H9 (cell line): ENCODE measurements around the gene THRAP3. TPM values are rescaled to one million over a fixed set of nuclear protein-coding genes. Genes with fewer than 3 reads are reported as not detected.

Experiments used
- DNase-seq: peaks from one replicate; pipeline ENCODE4 v3.0.0-alpha.2; 2017
- H2AFZ ChIP-seq: one replicate; pipeline ENCODE4 v1.6.1; 2013; ENCODE audit warnings: mild to moderate bottlenecking, low read length, control low read depth, moderate library complexity
- H2AK5ac ChIP-seq: 2 replicates; pipeline ENCODE4 v1.6.1; 2013; ENCODE audit warnings: low read length, control low read depth, mixed read lengths; ENCODE audit not compliant: insufficient read length
- H2BK120ac ChIP-seq: one replicate; pipeline ENCODE4 v1.6.1; 2013; ENCODE audit warnings: low read depth, mild to moderate bottlenecking, low read length, control low read depth, inconsistent platforms; ENCODE audit not compliant: poor library complexity, severe bottlenecking
- H2BK12ac ChIP-seq: 2 replicates; pipeline ENCODE4 v1.6.1; 2013; ENCODE audit warnings: low read length, control low read depth, mixed read lengths, low read depth; ENCODE audit not compliant: insufficient read length
- H2BK15ac ChIP-seq: 2 replicates; pipeline ENCODE4 v1.6.1; 2013; ENCODE audit warnings: low read depth, low read length, control low read depth
- H2BK20ac ChIP-seq: one replicate; pipeline ENCODE4 v1.6.1; 2013; ENCODE audit warnings: low read depth, mild to moderate bottlenecking, low read length, control low read depth, inconsistent platforms; ENCODE audit not compliant: poor library complexity, severe bottlenecking
- H2BK5ac ChIP-seq: 2 replicates; pipeline ENCODE4 v1.6.1; 2013; ENCODE audit warnings: low read length, control low read depth, mixed read lengths; ENCODE audit not compliant: insufficient read length
- H3K14ac ChIP-seq: 2 replicates; pipeline ENCODE4 v1.6.1; 2013; ENCODE audit warnings: low read length, control low read depth; ENCODE audit not compliant: insufficient read depth
- H3K18ac ChIP-seq: 2 replicates; pipeline ENCODE4 v1.6.1; 2013; ENCODE audit warnings: low read depth, mild to moderate bottlenecking, mixed read lengths, low read length, control low read depth; ENCODE audit not compliant: insufficient read length
- H3K23ac ChIP-seq: 2 replicates; pipeline ENCODE4 v1.6.1; 2013; ENCODE audit warnings: low read length, control low read depth, mixed read lengths, low read depth; ENCODE audit not compliant: insufficient read length
- H3K23me2 ChIP-seq: 2 replicates; pipeline ENCODE4 v1.6.1; 2013; ENCODE audit warnings: low read depth, mild to moderate bottlenecking, mixed read lengths, low read length, control low read depth; ENCODE audit not compliant: insufficient read length, poor library complexity, severe bottlenecking
- H3K27ac ChIP-seq: 2 replicates; pipeline ENCODE4 v1.5.1; 2013; ENCODE audit warnings: low read length, control low read depth, mixed read lengths, low read depth; ENCODE audit not compliant: insufficient read length
- H3K27me3 ChIP-seq: 2 replicates; pipeline ENCODE4 v1.6.1; 2013; ENCODE audit warnings: low read length, control low read depth, inconsistent platforms; ENCODE audit not compliant: insufficient read depth
- H3K4ac ChIP-seq: 2 replicates; pipeline ENCODE4 v1.6.1; 2013; ENCODE audit warnings: low read depth, mild to moderate bottlenecking, control low read depth, inconsistent platforms, low read length, moderate library complexity
- H3K4me1 ChIP-seq: 2 replicates; pipeline ENCODE4 v1.6.1; 2013; ENCODE audit warnings: low read length, control low read depth, inconsistent platforms; ENCODE audit not compliant: insufficient read depth
- H3K4me2 ChIP-seq: 2 replicates; pipeline ENCODE4 v1.6.1; 2013; ENCODE audit warnings: low read length, control low read depth, mixed read lengths; ENCODE audit not compliant: insufficient read length, insufficient read depth
- H3K56ac ChIP-seq: 2 replicates; pipeline ENCODE4 v1.6.1; 2013; ENCODE audit warnings: low read depth, mild to moderate bottlenecking, mixed read lengths, low read length, control low read depth; ENCODE audit not compliant: insufficient read length
- H3K79me1 ChIP-seq: 2 replicates; pipeline ENCODE4 v1.6.1; 2013; ENCODE audit warnings: low read depth, mild to moderate bottlenecking, moderate library complexity, low read length, control low read depth, inconsistent platforms; ENCODE audit not compliant: insufficient read depth, poor library complexity, severe bottlenecking
- H3K79me2 ChIP-seq: 2 replicates; pipeline ENCODE4 v1.6.1; 2013; ENCODE audit warnings: low read length, control low read depth, inconsistent platforms; ENCODE audit not compliant: insufficient read depth
- H3K9ac ChIP-seq: 2 replicates; pipeline ENCODE4 v1.6.1; 2013; ENCODE audit warnings: low read length, control low read depth, mixed read lengths; ENCODE audit not compliant: insufficient read length; ENCODE audit errors: extremely low read depth
- H3K9me3 ChIP-seq: one replicate; pipeline ENCODE4 v1.6.1; 2013; ENCODE audit warnings: low read depth, low read length, inconsistent platforms; ENCODE audit not compliant: control insufficient read depth
- H3T11ph ChIP-seq: one replicate; pipeline ENCODE4 v1.6.1; 2013; ENCODE audit warnings: mild to moderate bottlenecking, low read length, control low read depth, inconsistent platforms
- H4K20me1 ChIP-seq: one replicate; pipeline ENCODE4 v1.6.1; 2013; ENCODE audit not compliant: control insufficient read depth, insufficient read length, insufficient read depth
- H4K5ac ChIP-seq: 2 replicates; pipeline ENCODE4 v1.6.1; 2013; ENCODE audit warnings: low read depth, mild to moderate bottlenecking, mixed read lengths, low read length, control low read depth; ENCODE audit not compliant: insufficient read length
- H4K8ac ChIP-seq: replicated peaks from 2 replicates; pipeline ENCODE4 v1.6.1; 2013; ENCODE audit warnings: low read length, control low read depth, mixed read lengths, low read depth; ENCODE audit not compliant: insufficient read length
- H4K91ac ChIP-seq: 2 replicates; pipeline ENCODE4 v1.6.1; 2013; ENCODE audit warnings: low read depth, mild to moderate bottlenecking, moderate library complexity, mixed read lengths, low read length, control low read depth; ENCODE audit not compliant: insufficient read length
- H3K27ac Mint-ChIP-seq, 3 experiments: 2 replicates in 2 of 3; 3 replicates in 1 of 3; pipeline ENCODE4 v1.8.0; 2020 to 2021; ENCODE audit warnings: mixed read lengths in 3 of 3, mild to moderate bottlenecking in 1 of 3, moderate library complexity in 1 of 3
- H3K27me3 Mint-ChIP-seq: 2 replicates; pipeline ENCODE4 v1.8.0; 2021; ENCODE audit warnings: low read depth, mild to moderate bottlenecking, moderate library complexity, mixed read lengths
- H3K36me3 Mint-ChIP-seq, 3 experiments: 2 replicates in 2 of 3; 3 replicates in 1 of 3; pipeline ENCODE4 v1.8.0; 2020 to 2021; ENCODE audit warnings: low read depth in 3 of 3, mixed read lengths in 3 of 3; ENCODE audit not compliant: insufficient read depth in 1 of 3
- H3K4me1 Mint-ChIP-seq, 2 experiments: 2 replicates each; pipeline ENCODE4 v1.8.0; 2020; ENCODE audit warnings: mixed read lengths in 2 of 2
- H3K4me3 Mint-ChIP-seq, 2 experiments: 2 replicates in 1 of 2; 3 replicates in 1 of 2; pipeline ENCODE4 v1.8.0; 2020 to 2021; ENCODE audit warnings: mild to moderate bottlenecking in 2 of 2, mixed read lengths in 2 of 2, moderate library complexity in 1 of 2
- H3K9me3 Mint-ChIP-seq, 2 experiments: 2 replicates in 1 of 2; 3 replicates in 1 of 2; pipeline ENCODE4 v1.8.0; 2020; ENCODE audit warnings: mild to moderate bottlenecking in 2 of 2, mixed read lengths in 2 of 2, moderate library complexity in 1 of 2
- CTCF ChIP-seq: fragments of 200-600 bp; sonication (generic); conservative IDR thresholded peaks from 3 replicates; pipeline ENCODE4 v1.8.0; 2021; ENCODE audit warnings: antibody characterized with exemption, mild to moderate bottlenecking
- WGBS: extraction: QIAGEN DNeasy Blood & Tissue Kit; methylation state at CpG from one replicate; pipeline ENCODE4 v1.1.7; 2013; ENCODE audit warnings: missing lambda C conversion rate, low lambda C conversion rate, mixed read lengths; ENCODE audit not compliant: insufficient read length; ENCODE audit errors: extremely low coverage; 5-methylcytosine and 5-hydroxymethylcytosine counted together
- total RNA-seq: library from RNA; stranded (reverse); gene quantifications from 2 replicates; pipeline ENCODE4 v1.2.1, GENCODE V29; 2021

The THRAP3 gene
- total RNA-seq, 1 experiment from 2014 or later = 186 TPM

- Histone ChIP-seq H3K4me1 (no peaks in the 10 kb centered on the region), H3K79me2 (no peaks in the 10 kb centered on the region), H3K23me2 (no peaks in the 10 kb centered on the region), H3K4me2 (no peak overlapping the region), H3K18ac (no peak overlapping the region), H2BK15ac (no peak overlapping the region), H2BK5ac (no peak overlapping the region), H3K56ac (no peak overlapping the region), H3T11ph (no peak overlapping the region), H4K91ac (no peak overlapping the region), H3K14ac (no peak overlapping the region), H4K8ac (no peak overlapping the region), H2BK20ac (no peak overlapping the region), H3K27ac (no peak overlapping the region), H4K5ac (no peak overlapping the region), H2AK5ac (no peak overlapping the region), H4K20me1 (no peaks in the 10 kb centered on the region), H3K9ac (no peak overlapping the region), H3K9me3 (no peaks in the 10 kb centered on the region), H2BK120ac (no peak overlapping the region), H3K23ac (no peak overlapping the region), H3K4ac (no peak overlapping the region), H2AFZ (no peak overlapping the region), H2BK12ac (no peak overlapping the region), H3K27me3 (no peaks in the 10 kb centered on the region), H3K79me1 (peaks cover 9% of the 10 kb centered on the region)
- H3K27ac Mint-ChIP-seq = peak overlapping the region in 1 of 3 experiments; percentile 76; a peak in 1 of 7 replicates
- H3K36me3 Mint-ChIP-seq = peaks cover 33 to 59% (median 55%) of the 10 kb centered on the region in 3 experiments
- no peaks in the 10 kb centered on the region for H3K27me3 Mint-ChIP-seq
- DNase-seq = no peak
- H3K4me3 Mint-ChIP-seq = no peak overlapping the region
- no peak for TF ChIP-seq CTCF
- WGBS = no CpG with 5 or more reads among the region's 1 CpG
- H3K9me3 Mint-ChIP-seq = no peaks in the 10 kb centered on the region
- H3K4me1 Mint-ChIP-seq = no peaks in the 10 kb centered on the region
Measured at GRCh38 chr1:36284517-36284916, 60.3 kb downstream of the THRAP3 start.
